ACHN (cell line): ENCODE results near the gene FMNL2.

Experiments used
- DNase-seq: peaks from one replicate; pipeline ENCODE4 v3.0.0-alpha.2; 2015
- in situ Hi-C: cut with HindIII; loops from 2 replicates; pipeline ENCODE4 v1.10.0; 2017; ENCODE audit warnings: low sequenced_read_pairs, low pct_ligation_motif_present, low pct_unique_long_range_greater_than_20kb

Gene FMNL2

DNA sequence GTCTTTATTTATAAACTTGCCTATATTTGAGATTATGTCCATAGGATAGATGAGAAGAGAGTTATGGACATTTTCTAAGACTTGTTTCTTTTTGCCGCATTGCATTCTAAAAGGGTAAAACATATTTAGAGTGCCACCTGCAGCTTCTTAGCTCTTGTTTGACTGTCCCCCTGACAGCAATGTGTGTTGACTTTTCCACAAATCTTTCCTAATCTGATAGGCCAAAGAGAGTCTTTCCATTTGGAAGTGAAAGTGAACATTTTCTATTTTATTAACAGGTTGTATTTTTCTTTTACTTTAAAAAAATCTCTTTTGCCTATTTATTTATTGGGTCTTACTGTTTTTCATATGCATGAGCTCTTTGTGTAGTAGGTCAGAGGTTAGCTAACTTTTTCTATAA lies 58.4 kb downstream of the FMNL2 start:
- no peak for DNase-seq
- in situ Hi-C loops = no loop called here

DNA sequence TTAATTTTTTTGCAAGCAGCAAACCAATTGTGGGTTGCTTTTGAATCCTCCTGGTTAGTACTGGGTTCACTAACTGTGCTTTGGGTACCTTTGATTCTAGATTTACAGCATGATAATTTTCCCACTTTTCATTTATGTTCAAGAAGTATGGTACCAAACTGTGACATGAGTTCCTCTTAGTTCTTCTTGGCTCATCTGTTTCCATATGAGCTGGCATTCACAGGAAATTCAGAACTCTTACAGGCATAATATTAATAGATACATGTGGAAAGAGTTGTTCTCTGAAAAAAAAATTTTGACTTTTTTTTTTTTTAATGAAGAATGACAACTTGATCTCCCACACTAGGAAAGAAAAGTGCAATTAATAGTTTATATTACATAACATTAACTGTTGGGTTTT lies 59.4 kb downstream of the FMNL2 start:
- no peak for DNase-seq
- in situ Hi-C loops = no loop called here

DNA sequence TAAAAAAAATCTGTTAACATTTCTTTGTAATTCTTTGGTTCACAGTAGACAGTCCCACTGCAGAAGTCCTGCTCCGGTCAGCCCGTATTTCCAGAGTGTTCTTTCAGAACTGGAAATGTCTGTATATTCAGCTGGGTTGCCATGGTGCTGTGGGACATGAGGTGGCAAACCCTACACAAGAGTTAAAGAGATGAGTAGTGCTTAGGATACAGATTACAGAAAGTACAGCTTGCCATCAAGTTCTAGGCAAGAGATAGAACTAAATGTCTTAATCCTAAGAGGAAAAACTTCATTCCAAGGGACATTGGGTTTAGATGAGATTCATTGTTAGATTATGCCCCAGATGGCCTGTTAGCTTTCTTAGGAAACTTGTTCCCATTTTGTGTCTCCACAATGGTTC lies 60.1 kb downstream of the FMNL2 start:
- in situ Hi-C loops = no loop called here
- DNase-seq = no peak

DNA sequence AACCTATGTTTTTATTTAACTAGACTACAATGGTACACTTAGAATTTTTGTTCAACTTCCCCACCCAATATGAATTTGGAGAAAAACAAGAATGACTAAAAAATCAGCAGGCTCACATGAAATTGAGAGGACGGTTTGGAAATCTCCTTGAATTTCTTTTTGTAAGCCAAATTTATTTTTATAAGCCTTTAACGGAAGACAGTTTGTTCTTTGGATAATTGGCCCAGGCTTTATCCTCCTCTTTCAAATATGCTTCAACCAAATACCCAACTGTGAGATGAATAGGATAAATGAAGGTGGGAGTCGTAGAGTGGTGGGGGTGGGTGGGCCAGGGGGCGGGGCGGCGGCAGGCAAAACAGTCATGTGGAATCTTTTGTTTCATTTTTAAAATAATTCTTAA lies 60.6 kb downstream of the FMNL2 start:
- no peak for DNase-seq
- in situ Hi-C loops = no loop called here

DNA sequence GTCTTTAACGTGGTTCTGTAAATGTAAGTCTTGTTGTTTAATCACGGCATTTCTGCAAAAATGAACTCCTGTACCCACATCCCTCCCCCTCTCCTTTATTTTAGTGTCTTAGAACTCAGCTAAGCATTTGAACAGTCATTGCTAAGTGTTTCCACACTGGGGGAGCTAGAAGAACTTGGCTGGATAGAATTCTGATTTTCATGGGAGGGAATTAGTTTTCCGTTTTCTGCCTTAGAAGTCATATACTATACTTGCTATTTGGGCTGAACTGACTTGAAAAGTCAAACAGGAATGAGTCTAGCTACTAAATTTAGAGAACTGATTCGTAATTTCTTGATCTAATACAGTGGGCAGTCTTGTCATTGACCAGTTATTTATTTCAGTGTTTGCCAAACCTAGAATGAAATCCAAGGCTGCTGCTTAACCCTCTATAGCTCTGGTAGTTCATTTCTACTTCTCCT lies 61.1 kb downstream of the FMNL2 start:
- DNase-seq = no peak
- in situ Hi-C loops = no loop called here

DNA sequence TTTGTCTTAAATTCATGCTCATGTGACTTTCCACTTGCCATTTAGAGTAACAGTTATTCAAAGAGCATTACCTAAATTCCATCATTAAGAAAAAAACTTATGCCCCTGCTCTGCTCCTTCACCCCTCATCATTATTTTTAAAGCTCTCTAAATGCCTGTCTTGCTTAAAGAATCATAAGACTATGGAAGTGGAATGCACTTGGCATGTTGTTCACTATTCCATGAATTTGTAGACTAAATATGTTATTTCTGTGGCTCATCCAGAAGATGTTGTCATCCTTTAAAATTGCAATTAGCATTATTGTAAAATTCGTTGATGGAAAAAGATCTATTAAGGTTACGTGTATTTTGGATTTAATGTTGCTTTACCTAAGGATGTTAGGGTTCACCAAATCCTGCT lies 61.8 kb downstream of the FMNL2 start:
- in situ Hi-C loops = no loop called here
- no peak for DNase-seq

DNA sequence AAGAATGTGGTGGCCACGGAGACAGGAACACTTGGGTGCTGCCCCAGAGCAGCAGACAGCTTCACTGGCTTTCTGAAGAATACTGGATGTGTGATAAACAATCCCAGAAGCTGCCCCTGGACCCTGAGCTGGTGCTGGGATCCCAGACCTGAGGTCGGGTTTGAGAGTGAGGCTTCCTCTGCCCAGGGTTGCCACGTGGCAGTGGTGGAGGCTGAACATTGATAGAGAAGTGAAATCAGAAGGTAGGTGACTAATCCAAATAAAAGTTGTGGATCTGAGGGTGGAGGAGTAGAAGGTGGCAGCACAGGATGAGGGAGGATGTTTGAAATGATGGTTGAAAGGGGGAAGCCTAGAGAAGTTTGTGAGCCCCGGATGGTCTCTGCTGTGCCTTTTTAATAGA lies 64.0 kb downstream of the FMNL2 start:
- no peak for DNase-seq
- in situ Hi-C loops = no loop called here

DNA sequence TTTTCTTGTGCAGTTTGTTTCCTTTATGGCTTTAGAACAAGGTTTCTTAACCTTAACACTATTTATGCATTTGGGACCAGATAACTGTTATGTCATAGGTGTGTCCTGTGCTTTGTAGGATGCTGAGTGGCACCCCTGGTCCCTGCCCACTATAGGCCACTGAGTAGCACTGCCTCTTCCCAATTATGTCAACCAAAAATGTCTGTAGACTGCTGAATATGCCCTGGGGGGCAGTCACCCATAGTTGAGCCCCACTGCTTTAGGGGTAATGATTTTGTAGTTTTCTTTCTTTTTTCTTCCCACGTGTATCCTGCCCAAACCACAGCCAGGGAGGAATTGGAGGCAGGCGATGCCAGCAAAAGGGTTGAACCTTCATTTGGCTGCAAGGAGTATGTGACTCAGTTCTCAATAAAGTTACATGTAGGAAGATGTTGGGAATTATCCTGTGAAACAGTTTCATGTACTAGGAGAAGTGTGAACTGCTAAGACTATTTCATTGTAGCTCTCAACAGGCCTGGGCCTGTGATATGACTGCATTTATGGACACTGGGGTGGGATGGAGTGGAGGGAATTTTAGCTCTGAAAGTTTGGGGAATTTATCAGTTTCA lies 65.7 kb downstream of the FMNL2 start:
- DNase-seq = no peak
- in situ Hi-C loops = no loop called here

DNA sequence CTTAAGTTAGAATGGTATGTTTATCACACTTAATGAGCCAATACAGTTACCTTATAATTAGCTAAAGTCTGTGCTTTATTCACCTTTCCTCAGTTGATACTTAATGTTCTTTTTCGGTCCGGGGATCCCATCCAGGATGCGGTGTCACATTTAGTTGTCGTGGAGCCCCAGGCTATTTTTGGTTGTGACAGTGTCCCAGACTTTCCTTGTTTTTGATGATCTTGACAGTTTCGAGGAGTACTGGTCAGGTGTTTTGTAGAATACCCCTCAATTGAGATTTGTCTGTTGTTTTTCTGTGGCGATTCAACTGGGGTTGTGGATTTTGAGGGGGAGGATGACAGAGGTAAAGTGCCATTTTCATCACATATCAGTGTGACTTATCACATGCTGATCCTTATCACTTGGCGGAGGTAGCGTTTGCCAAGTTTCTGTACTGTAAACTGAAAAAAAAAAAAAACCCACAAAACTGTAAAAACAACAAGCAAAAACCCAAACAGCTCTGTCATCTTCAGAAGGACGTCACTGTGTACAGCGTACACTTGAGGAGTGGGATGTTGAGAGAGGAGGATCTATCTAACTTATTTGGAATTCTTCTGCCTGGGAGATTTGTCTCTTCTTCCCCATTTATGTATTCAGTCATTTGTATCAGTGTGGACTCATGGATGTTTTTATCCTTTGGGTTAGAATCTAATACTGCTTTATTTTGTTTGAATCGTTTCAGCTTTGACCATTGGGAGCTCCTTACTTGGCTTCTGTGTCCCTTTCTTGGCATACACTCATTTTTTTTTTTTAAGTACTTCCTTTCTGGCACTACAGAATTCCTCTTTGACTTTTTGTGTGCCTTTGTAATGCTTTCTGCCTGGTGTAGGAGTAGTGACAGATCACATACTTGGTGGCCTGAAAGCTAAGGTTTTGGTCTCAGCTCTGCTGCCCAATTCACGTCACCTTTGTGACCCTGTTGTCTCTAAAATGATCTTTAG lies 68.1 kb downstream of the FMNL2 start:
- in situ Hi-C loops = no loop called here
- no peak for DNase-seq

DNA sequence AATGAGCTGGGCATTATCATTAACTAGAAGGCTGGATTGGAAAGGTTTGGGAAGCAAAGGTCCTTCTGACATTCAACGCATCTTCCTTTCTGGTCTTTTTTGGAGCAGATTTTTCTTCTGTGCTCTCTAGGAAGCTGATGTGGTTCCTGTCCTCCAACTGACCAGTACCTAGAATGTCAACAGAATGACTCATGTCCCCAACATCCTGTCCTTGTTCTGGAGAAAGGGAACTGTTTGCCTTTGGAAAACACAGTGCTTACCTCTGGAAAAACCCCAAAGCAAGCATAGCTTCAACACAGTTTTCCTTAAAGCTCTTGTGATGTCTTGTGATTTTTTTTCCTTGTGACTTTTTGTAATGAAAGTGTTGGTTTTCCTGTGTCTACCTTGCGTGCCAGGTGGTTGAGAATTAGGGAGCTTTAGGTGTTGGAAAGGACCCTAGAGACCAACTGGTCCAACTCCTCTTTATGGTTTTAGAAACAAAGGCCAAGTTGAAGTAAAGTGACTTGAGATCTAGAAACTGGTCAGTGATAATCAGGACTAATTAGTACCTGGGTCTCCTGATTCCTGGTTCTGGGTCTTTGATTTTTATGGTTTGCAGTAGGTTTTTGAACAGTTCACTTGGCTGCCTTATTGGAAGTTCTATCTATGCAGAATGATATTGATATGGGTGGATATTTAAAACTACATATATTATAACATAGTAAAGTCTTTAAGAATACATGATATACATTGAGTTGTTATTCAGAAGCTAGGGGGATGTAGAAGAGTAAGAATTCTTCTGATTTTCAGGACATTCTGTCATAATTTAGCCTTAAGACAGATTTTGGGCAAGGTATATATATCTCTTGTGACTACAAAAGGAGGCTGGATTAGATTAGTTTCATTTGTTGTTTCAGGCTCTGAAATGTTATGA lies 70.5 kb downstream of the FMNL2 start:
- in situ Hi-C loops = no loop called here
- peak; percentile 38 for DNase-seq

DNA sequence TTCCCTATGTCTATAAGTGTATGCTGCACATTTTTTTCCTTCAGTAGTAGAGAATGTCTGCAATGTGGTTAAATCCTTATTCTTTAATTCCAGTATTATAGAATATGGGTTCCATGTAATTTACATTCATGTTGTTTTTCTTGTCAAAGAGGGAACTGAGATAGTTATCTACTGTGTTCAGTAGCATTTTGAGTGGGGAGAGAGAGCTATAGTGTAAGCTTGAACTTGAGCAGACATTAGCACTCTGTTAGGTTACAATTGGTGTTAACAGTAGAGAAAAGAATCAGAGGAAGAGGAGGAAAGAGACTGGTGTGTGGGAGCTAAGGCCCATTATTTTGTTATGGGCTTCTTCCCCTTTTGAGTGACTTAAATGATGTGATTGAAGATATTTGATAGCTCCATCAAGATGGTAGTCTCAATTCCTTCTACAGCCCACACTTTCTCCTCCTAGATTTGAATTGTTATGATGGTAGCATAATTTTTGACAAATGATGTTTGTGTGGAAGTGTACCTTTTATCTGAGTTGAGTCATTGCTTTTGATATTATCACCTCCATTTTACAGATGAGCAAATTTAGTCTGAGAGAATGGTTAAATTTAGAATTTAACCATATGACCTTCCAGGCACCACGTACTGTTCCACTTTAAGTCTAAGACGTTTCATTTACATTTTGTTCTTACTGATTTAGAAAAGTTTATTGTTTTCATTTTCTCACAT lies 71.3 kb downstream of the FMNL2 start:
- DNase-seq = no peak
- in situ Hi-C loops = no loop called here

DNA sequence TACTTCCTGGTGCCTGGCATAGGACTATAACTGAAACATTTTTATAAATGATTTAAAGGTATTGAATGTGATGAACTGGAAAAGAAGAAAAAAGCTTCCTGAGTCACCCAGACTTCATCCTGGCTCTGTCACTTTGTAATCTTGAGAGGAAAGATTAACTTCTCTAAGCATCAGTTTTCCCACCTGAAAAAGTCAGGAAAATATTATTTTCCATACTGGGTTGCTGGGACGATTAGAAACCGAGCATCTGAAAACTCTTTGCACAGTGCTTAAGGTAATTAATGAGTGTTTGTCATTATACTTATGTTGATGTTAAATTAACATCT lies 71.8 kb downstream of the FMNL2 start:
- peak; percentile 59 for DNase-seq
- in situ Hi-C loops = no loop called here

DNA sequence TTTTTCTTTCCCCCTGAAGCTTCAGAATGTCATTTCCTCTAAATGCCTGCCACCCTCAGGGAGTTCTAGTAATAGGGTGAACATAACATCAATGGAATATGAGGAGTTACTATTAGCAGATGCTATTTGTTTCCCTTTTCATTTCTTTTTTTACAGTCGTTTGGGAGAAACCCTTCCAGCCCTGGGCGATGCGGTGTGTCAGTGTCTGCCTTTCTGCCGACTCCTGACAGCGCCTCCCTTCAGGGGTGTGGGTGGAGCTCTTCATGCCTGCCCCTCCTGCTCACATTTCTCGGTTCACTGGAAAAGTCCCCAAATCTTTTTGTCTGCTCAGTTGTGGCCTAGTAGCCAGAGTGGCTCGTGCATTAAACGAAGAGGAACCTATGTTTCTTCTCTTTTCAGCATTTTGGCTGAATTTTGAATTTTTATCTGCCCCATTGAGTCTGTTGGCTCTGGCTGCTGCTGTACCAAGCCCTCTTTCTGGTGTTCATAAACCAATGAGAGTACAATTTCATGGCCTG lies 72.3 kb downstream of the FMNL2 start:
- peak; percentile 72 for DNase-seq
- in situ Hi-C loops = no loop called here

DNA sequence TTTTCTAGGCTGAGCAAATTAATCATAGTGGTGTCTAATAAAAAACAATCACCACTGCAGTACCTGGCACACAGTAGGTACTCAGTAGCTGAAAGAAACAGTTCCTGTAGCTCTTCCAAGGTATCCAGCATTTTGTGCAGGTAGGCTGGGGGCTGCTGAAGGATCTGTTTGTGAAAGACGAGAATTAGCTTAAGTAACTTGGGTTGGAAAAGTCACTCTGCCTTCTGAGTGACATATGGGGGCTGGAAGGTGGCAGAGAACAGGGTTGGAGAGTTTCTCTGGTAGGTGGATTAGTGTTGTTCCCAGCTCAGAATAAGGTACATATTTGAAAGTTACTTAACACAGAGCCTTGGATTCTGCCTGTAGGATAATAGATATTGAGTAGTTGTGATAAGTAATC lies 72.8 kb downstream of the FMNL2 start:
- no peak for DNase-seq
- in situ Hi-C loops = no loop called here

DNA sequence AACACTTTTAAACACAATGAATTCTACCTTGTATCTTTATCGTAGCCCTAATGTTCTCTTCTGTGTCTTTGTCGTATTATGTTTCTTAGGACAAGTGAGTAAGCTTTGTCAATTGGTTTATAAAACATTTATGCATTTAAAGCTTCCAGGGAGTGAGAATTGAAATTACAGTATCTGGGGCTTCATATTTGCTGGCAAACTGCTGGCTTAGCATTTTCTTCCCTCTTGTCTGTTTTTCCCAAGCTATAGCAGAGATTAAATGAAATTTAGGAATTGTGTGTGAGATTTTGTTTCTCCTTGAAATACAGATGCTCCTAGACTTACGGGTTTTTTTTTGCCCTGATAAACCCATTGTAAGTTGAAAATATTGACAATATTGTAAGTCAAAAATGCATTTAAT lies 73.3 kb downstream of the FMNL2 start:
- no peak for DNase-seq
- in situ Hi-C loops = no loop called here

DNA sequence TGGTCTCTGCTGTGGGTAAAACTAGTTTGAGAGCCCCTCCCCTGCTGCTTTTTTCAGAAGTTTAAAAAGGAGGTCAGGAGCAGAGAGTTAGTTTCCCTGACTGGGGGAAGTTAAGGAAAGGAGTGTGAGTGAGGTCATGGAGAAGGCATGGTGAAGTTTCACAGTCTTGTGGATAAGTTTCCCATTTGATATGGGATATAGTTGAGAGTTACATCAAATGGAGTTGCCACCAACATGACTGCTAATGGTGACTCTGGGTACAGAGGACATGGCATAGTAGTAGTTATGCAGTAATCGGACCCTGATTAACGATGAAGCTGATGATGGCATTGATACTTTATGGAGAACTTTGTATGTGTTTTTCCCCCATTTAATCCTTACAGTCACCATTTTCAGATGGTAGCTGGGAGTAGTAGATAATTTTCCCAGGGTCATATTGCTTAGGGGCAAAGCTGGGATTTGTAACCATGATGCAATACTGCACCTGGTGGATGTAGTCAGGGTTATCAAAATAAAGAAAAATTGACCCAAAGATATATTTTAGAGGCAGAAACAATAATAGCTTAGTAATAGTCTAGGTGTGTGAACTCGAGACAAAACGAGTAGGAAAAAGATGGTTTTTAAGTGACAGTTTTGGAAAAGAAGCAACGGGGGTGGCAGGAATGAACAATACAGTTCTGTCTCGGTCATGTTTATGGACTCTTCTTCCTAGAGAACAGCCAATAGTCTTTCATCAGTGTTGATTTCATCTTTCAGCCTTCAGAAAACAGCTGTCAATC lies 74.6 kb downstream of the FMNL2 start:
- in situ Hi-C loops = no loop called here
- DNase-seq = no peak

DNA sequence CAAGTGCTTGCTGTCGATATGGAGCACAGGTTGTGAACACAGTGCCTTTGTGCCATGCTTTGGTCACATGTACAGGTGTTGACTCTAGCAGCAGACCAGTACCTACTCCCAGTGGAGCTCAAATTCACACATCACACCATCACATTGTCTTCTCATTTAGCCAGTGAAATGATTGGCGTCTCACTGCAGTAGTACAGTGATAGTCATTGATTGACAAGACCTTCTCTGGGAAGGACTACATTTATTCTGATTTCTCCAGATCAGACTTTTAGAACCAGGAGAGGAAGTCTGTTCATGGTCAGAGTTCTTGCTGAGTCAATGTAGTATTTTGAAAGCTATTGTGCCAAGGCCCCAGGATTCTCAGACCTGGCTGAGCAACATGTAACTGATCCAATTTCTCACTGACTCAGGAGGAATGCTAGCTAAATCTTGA lies 75.2 kb downstream of the FMNL2 start:
- no peak for DNase-seq
- in situ Hi-C loops = no loop called here

DNA sequence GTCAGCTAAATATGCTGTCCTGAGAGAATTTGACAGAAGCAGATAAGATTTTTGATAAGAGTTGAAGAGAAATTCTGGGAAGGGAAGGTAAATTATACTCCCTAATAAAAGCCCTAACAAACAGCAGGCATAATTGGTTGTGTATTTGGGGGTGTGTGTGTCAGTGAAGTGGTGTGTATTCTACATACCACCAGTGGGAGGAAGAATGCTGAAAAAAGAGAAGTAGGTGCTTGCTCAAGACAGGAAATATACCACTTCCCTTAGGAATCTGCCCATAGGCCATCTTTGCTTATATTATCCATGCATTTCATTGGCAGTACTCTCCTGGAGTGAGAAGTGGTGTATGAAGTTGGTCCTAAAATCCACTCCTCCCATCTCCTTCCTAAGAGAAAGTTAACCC lies 76.2 kb downstream of the FMNL2 start:
- DNase-seq = no peak
- in situ Hi-C loops = no loop called here
